H1 (cell line): ENCODE measurements around the gene SPSB3. TPM values are rescaled to one million over a fixed set of nuclear protein-coding genes. Genes with fewer than 3 reads are reported as not detected.

Source experiments
- CTCF ChIA-PET: fragments of 300-600 bp; sonication (Branson Sonifier 250); formaldehyde crosslinking; loops from one replicate; lab custom pipeline; 2021; ENCODE audit not compliant: partially characterized antibody; lab: Charles Lee
- POLR2A ChIA-PET: fragments of 300-600 bp; sonication (Branson Sonifier 250); formaldehyde crosslinking; loops from one replicate; lab custom pipeline; 2021; ENCODE audit warnings: inconsistent platforms; ENCODE audit not compliant: partially characterized antibody; lab: Charles Lee
- DNase-seq, 2 experiments: peaks; one replicate each; pipeline versions ENCODE4 v3.0.0 to v3.0.0-alpha.2; 2010 to 2022; ENCODE audit warnings: low spot score in 2 of 2, low read depth in 1 of 2, mixed read lengths in 1 of 2
- FAIRE-seq: peaks from 2 replicates; lab custom pipeline; 2011; peaks lifted over from hg19 to GRCh38; lab: Jason Lieb, UNC
- H2AFZ ChIP-seq: 2 replicates; pipeline ENCODE4 v1.8.1; 2012; ENCODE audit warnings: low read length, inconsistent platforms
- H2AK5ac ChIP-seq: 2 replicates; pipeline ENCODE4 v1.6.1; 2013; ENCODE audit warnings: low read depth, low read length
- H2BK120ac ChIP-seq: replicated peaks from 2 replicates; pipeline ENCODE3; 2013; ENCODE audit warnings: low read depth, low read length, inconsistent platforms
- H2BK12ac ChIP-seq: 2 replicates; pipeline ENCODE4 v1.6.1; 2013; ENCODE audit warnings: low read depth, low read length
- H2BK15ac ChIP-seq: 2 replicates; pipeline ENCODE4 v1.6.1; 2013; ENCODE audit warnings: low read length
- H2BK20ac ChIP-seq: 2 replicates; pipeline ENCODE4 v1.6.1; 2013; ENCODE audit warnings: low read length
- H2BK5ac ChIP-seq: 2 replicates; pipeline ENCODE4 v1.6.1; 2013; ENCODE audit warnings: low read depth, low read length
- H3K14ac ChIP-seq: 2 replicates; pipeline ENCODE4 v1.6.1; 2013; ENCODE audit warnings: inconsistent platforms; ENCODE audit not compliant: insufficient read length
- H3K18ac ChIP-seq: 2 replicates; pipeline ENCODE4 v1.6.1; 2013; ENCODE audit warnings: low read length; ENCODE audit errors: extremely low read depth
- H3K23ac ChIP-seq: 2 replicates; pipeline ENCODE4 v1.6.1; 2013; ENCODE audit warnings: inconsistent platforms; ENCODE audit not compliant: insufficient read length
- H3K23me2 ChIP-seq: 2 replicates; pipeline ENCODE4 v1.6.1; 2013; ENCODE audit warnings: low read depth, low read length
- H3K27ac ChIP-seq: 2 replicates; pipeline ENCODE4 v1.6.1; 2011; ENCODE audit warnings: low read depth, low read length, inconsistent platforms
- H3K27me3 ChIP-seq, 4 experiments: replicated peaks in 1 of 4; 1 replicate in 1 of 4; 2 replicates in 3 of 4; pipeline versions ENCODE4 v1.6.1 to v1.8.1; 2011 to 2013; ENCODE audit warnings: low read length in 3 of 4, mild to moderate bottlenecking in 3 of 4, inconsistent platforms in 2 of 4, mixed read lengths in 2 of 4, moderate library complexity in 1 of 4; ENCODE audit not compliant: control insufficient read depth in 3 of 4, insufficient read depth in 3 of 4; ENCODE audit errors: extremely low read depth in 1 of 4
- H3K36me3 ChIP-seq, 4 experiments: 2 replicates each; pipeline versions ENCODE4 v1.6.1 to v1.8.1; 2011 to 2013; ENCODE audit warnings: mild to moderate bottlenecking in 4 of 4, low read length in 3 of 4, moderate library complexity in 2 of 4, control low read depth in 1 of 4, inconsistent platforms in 1 of 4; ENCODE audit not compliant: insufficient read depth in 4 of 4, control insufficient read depth in 2 of 4
- H3K4ac ChIP-seq: replicated peaks from 2 replicates; pipeline ENCODE3; 2013; ENCODE audit warnings: low read length, low read depth, mixed read lengths, inconsistent platforms; ENCODE audit not compliant: insufficient read length
- H3K4me1 ChIP-seq, 4 experiments: replicated peaks in 1 of 4; 1 replicate in 1 of 4; 2 replicates in 3 of 4; pipeline versions ENCODE4 v1.6.1 to v1.8.1; 2011 to 2013; ENCODE audit warnings: low read length in 3 of 4, inconsistent platforms in 2 of 4, mixed read lengths in 1 of 4; ENCODE audit not compliant: insufficient read depth in 4 of 4, control insufficient read depth in 3 of 4
- H3K4me2 ChIP-seq, 2 experiments: 2 replicates each; pipeline versions ENCODE4 v1.6.1 to v1.8.1; 2011 to 2013; ENCODE audit warnings: low read depth in 2 of 2, low read length in 2 of 2, control low read depth in 1 of 2, inconsistent platforms in 1 of 2, mild to moderate bottlenecking in 1 of 2; ENCODE audit not compliant: insufficient read depth in 1 of 2
- H3K4me3 ChIP-seq, 4 experiments: fragments of 200-600, 300-600 bp in 1 of 4; sonication (generic), shearing (Covaris generic), sonication (Bioruptor Twin) in 1 of 4; 2 replicates each; pipeline versions ENCODE4 v1.5.1 to v1.8.1; 2011 to 2016; ENCODE audit warnings: low read length in 4 of 4, low read depth in 3 of 4, control low read depth in 2 of 4, inconsistent platforms in 2 of 4, mild to moderate bottlenecking in 2 of 4, mixed read lengths in 1 of 4, moderate library complexity in 1 of 4; ENCODE audit not compliant: insufficient read depth in 2 of 4; ENCODE audit errors: extremely low read depth in 1 of 4
- H3K56ac ChIP-seq: replicated peaks from 2 replicates; pipeline ENCODE3; 2013; ENCODE audit warnings: low read depth, mild to moderate bottlenecking, mixed read lengths, low read length, inconsistent platforms; ENCODE audit not compliant: insufficient read length
- H3K79me1 ChIP-seq: 2 replicates; pipeline ENCODE4 v1.6.1; 2013; ENCODE audit warnings: low read depth, low read length, control low read depth
- H3K79me2 ChIP-seq, 2 experiments: 2 replicates each; pipeline versions ENCODE4 v1.6.1 to v1.8.1; 2012 to 2013; ENCODE audit warnings: low read length in 2 of 2, mild to moderate bottlenecking in 2 of 2, inconsistent platforms in 1 of 2; ENCODE audit not compliant: insufficient read depth in 2 of 2, control insufficient read depth in 1 of 2
- H3K9ac ChIP-seq, 4 experiments: replicated peaks in 1 of 4; 1 replicate in 1 of 4; 2 replicates in 3 of 4; pipeline versions ENCODE4 v1.6.1 to v1.8.1; 2011 to 2013; ENCODE audit warnings: low read depth in 3 of 4, low read length in 3 of 4, control low read depth in 2 of 4, mild to moderate bottlenecking in 2 of 4, moderate library complexity in 2 of 4, inconsistent platforms in 1 of 4; ENCODE audit errors: extremely low read depth in 1 of 4
- H3K9me3 ChIP-seq, 2 experiments: 2 replicates each; pipeline versions ENCODE4 v1.6.1 to v1.8.1; 2012 to 2013; ENCODE audit warnings: mild to moderate bottlenecking in 2 of 2, moderate library complexity in 2 of 2, control low read depth in 1 of 2, inconsistent platforms in 1 of 2, low read depth in 1 of 2, low read length in 1 of 2, mixed read lengths in 1 of 2; ENCODE audit not compliant: insufficient read depth in 2 of 2
- H4K20me1 ChIP-seq, 2 experiments: replicated peaks in 1 of 2; 2 replicates each; pipeline versions ENCODE3 to v1.8.1; 2011 to 2013; ENCODE audit warnings: inconsistent platforms in 2 of 2, low read length in 2 of 2, mild to moderate bottlenecking in 1 of 2; ENCODE audit not compliant: insufficient read depth in 2 of 2, control insufficient read depth in 1 of 2
- H4K5ac ChIP-seq: 2 replicates; pipeline ENCODE4 v1.6.1; 2013; ENCODE audit warnings: low read length, low read depth, mixed read lengths, inconsistent platforms; ENCODE audit not compliant: insufficient read length
- H4K8ac ChIP-seq: 2 replicates; pipeline ENCODE4 v1.8.0; 2013; ENCODE audit warnings: mild to moderate bottlenecking, moderate library complexity, low read length, inconsistent platforms; ENCODE audit not compliant: insufficient read depth; ENCODE audit errors: extremely low read depth
- H4K91ac ChIP-seq: replicated peaks from 2 replicates; pipeline ENCODE3; 2013; ENCODE audit warnings: low read length, mixed read lengths, inconsistent platforms; ENCODE audit not compliant: insufficient read length
- GABPA ChIP-seq: IDR thresholded peaks from 2 replicates; pipeline ENCODE4 v1.6.1; 2011; ENCODE audit warnings: mild to moderate bottlenecking, low read length, moderate library complexity, borderline replicate concordance; ENCODE audit not compliant: insufficient read depth
- GTF2F1 ChIP-seq: IDR thresholded peaks from 2 replicates; pipeline ENCODE4 v1.6.1; 2012; ENCODE audit warnings: low read depth, low read length, improper control_type of control experiment, borderline replicate concordance
- JUND ChIP-seq: IDR thresholded peaks from 2 replicates; pipeline ENCODE4 v1.6.1; 2011; ENCODE audit warnings: mild to moderate bottlenecking, improper control_type of control experiment, low read length
- POLR2A ChIP-seq, 2 experiments: IDR thresholded peaks; 1 replicate in 1 of 2; 2 replicates in 1 of 2; pipeline ENCODE4 v1.6.1; 2011; ENCODE audit warnings: low read depth in 2 of 2, low read length in 2 of 2, mild to moderate bottlenecking in 2 of 2; ENCODE audit errors: control extremely low read depth in 1 of 2
- POLR2AphosphoS5 ChIP-seq: IDR thresholded peaks from 2 replicates; pipeline ENCODE4 v1.6.1; 2011; ENCODE audit warnings: low read depth, low read length
- RAD21 ChIP-seq, 2 experiments: IDR thresholded peaks in 1 of 2; conservative IDR thresholded peaks in 1 of 2; 2 replicates each; pipeline ENCODE4 v1.6.1; 2011; ENCODE audit warnings: low read depth in 2 of 2, low read length in 2 of 2, improper control_type of control experiment in 1 of 2, inconsistent platforms in 1 of 2, mild to moderate bottlenecking in 1 of 2, moderate library complexity in 1 of 2
- WGBS, 2 experiments: shearing (Covaris generic) in 1 of 2; methylation state at CpG; one replicate each; pipeline versions ENCODE4 v1.1.6 to v1.1.7; 2013 to 2015; ENCODE audit warnings: low lambda C conversion rate in 2 of 2, mixed read lengths in 2 of 2, inconsistent platforms in 1 of 2, low coverage in 1 of 2, missing lambda C conversion rate in 1 of 2; ENCODE audit not compliant: insufficient replicate concordance in 2 of 2, insufficient coverage in 1 of 2, insufficient read length in 1 of 2; ENCODE audit errors: extremely low coverage in 1 of 2, missing lambda C conversion rate in 1 of 2; 5-methylcytosine and 5-hydroxymethylcytosine counted together
- polyA plus RNA-seq, 7 experiments: library from polyadenylated mRNA; depleted of rRNA in 3 of 7; stranded (reverse) in 5 of 7; unstranded in 2 of 7; fragments of >200 nt in 5 of 7; fragments of 200-250 nt in 2 of 7; gene quantifications; 1 replicate in 5 of 7; 2 replicates in 1 of 7; 4 replicates in 1 of 7; pipeline versions ENCODE4 v1.2.1 to v1.2.3, GENCODE V29; 2011 to 2013; ENCODE audit warnings: missing spikeins in 2 of 7, mixed read lengths in 2 of 7
- total RNA-seq: library from RNA; stranded (reverse); fragmentation: NEBNext Ultra II Directional; extraction: Animal tissue kit (Norgen Biotek cat#: 25700); gene quantifications from 2 replicates; pipeline ENCODE4 v1.2.1, GENCODE V29; 2021

SPSB3 gene
- total and polyA plus RNA-seq, 2 of the 8 experiments (the other 6 are each of a cell fraction or from before 2014, with no cell fraction given): 22.5 to 37.8 TPM

DNA sequence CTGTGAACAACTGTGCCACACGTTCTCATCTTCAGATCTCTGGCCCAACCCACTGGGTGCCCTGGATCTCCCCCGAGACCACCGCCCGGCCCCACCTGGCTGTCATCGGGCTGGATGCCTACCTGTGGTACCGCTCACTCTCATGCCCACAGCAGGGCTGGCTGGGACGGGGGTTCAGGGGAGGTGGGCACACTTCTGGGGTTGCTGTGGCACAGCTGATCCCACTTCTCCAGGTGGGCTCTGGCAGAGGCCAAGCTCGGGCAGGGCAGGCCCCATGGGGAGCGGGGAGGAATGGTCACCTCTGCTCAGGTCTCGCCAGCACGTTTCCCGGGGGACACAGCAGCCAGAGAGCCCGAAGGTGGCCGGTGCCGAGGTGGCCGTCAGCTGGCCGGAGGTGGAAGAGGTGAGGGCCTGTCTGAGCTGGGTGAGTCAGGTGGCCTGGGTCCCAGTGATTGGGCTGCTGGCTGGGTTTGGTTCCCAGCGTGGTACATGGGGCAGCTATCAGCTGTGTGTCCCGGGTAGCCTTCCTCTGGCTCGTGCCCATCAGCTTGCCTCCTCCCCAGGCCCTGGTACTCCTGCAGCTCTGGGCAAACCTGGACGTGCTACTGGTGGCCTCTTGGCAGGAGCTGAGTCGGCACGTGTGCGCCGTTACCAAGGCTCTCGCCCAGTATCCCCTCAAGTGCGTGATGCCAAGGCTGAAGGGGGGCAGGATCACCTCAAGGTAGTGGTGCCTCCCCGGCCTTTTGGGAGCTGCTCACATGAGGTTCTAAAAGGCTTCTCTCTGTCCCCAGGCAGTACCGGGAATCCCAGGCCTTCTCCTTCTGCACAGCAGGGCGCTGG, 7.1 kb downstream of the SPSB3 start:
- H2BK12ac ChIP-seq: no peak overlapping the region
- H4K8ac ChIP-seq: peak overlapping the region; percentile 46; the same call in 1 of the 2 replicates
- POLR2A ChIA-PET: interaction anchor here (0.6 to 13.5 kb wide), 10 partner anchors 4 to 1355 kb away, joined by 3 to 246 read pairs (median 4); partner anchors contain the start of genes EME2, JPT2, MRPS34 and NME3
- no peak overlapping the region; a peak in 1 of 4 replicates for H3K4me2 ChIP-seq
- H3K9ac ChIP-seq: no peak overlapping the region
- H3K56ac ChIP-seq: no peak overlapping the region
- no peak overlapping the region for H3K27ac ChIP-seq
- 94% methylated on average over 20 of the region's 30 CpGs; no CpG with 5 or more reads in 1 of the 2 experiments for WGBS, 2 experiments
- H2BK15ac ChIP-seq: no peak overlapping the region
- peaks cover 17% of the 10 kb centered on the region for H3K23me2 ChIP-seq
- no peak overlapping the region for H3K4me3 ChIP-seq
- no peak overlapping the region for H3K14ac ChIP-seq
- H4K91ac ChIP-seq: no peak overlapping the region
- no peak overlapping the region for H2AK5ac ChIP-seq
- no peak overlapping the region for H2BK120ac ChIP-seq
- H4K5ac ChIP-seq: no peak overlapping the region
- peaks cover 6% of the 10 kb centered on the region for H3K79me1 ChIP-seq
- H3K27me3 ChIP-seq: no peaks in the 10 kb centered on the region
- peaks cover 0 to 8% (median 5%) of the 10 kb centered on the region in 4 experiments; a peak in 5 of 7 replicates for H3K4me1 ChIP-seq
- peaks cover 0 to 23% (median 8%) of the 10 kb centered on the region in 4 experiments; a peak in 5 of 8 replicates for H3K36me3 ChIP-seq
- TF ChIP-seq POLR2A (IDR thresholded peaks at IDR 0.05; ENCODE audit: control extremely low read depth in 1 of 2, low read depth in 2 of 2, low read length in 2 of 2) (peak in 1 of 2 experiments; percentile 17; a peak in 1 of 3 replicates), GABPA (no peak), JUND (no peak), RAD21 (IDR thresholded peaks at IDR 0.05 in 1 of 2, conservative IDR thresholded peaks at IDR 0.05 in 1 of 2; ENCODE audit: low read depth in 2 of 2, low read length in 2 of 2) (no peak), GTF2F1 (no peak), POLR2AphosphoS5 (no peak)
- TF ChIP-seq, all 59 proteins: peak for 1
- Histone ChIP-seq H2AFZ (no peak overlapping the region), H3K23ac (no peak overlapping the region), H3K79me2 (peaks cover 0 to 15% of the 10 kb centered on the region in 2 experiments; a peak in 1 of 4 replicates), H3K9me3 (no peaks in the 10 kb centered on the region), H2BK5ac (no peak overlapping the region), H3K4ac (no peak overlapping the region), H3K18ac (no peak overlapping the region), H2BK20ac (no peak overlapping the region), H4K20me1 (peaks cover 0 to 30% of the 10 kb centered on the region in 2 experiments)
- CTCF ChIA-PET: interaction anchor here (1.1 to 2.7 kb wide), 7 partner anchors 8 to 48 kb away, joined by 3 to 13 read pairs (median 5); partner anchors contain the start of genes IGFALS, NUBP2 and SPSB3
- no peak for FAIRE-seq
- DNase-seq: no peak
